GM10266 (cell line): ENCODE data around the gene BHLHE23.

Experiments used
- DNase-seq: peaks from one replicate; pipeline ENCODE4 v3.0.0; 2012; ENCODE audit errors: extremely low spot score
- CTCF ChIP-seq: IDR thresholded peaks from 2 replicates; pipeline ENCODE4 v1.5.1; 2012; ENCODE audit warnings: mild to moderate bottlenecking, low read depth; ENCODE audit not compliant: control insufficient read depth, insufficient read depth; ENCODE audit errors: missing control alignments

BHLHE23 gene

DNA sequence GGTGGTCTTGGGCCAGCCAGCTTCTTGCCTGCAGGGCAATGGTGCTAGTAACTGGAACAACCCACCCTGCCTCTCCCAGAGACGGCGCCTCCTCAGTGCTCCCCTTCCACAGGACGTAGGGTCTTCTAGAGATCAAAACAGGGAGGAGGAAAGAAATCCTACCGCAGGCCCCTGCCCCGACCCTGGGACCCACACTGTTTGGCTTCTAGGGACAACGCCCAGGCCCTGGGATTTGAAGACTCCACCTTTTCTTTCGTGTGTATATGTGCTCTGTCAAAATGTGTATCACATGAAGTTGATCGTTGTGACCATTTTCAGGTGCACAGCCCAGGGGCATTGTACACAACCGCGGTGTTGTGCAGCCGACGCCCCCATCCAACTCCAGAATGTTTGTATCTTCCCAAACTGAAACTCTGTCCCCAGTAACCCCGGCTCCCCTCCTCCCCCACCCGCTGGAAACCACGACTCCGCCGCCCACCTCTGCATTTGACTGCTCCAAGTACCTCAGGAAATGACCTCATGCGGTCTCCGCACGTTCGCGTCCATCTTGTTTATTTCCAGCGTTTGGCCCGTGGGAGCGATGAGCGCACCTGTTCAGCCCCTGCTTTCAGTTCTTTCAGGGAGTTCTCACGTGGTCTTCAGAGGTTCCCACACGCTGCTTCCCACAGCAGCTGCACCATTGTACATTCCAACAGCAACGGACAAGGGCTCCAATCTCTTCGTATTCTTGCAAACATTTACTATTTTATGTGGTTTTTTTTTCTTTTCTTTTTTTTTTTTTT is 3.4 kb upstream of the BHLHE23 start:
- peak; percentile 93 for DNase-seq
- no peak for TF ChIP-seq CTCF

DNA sequence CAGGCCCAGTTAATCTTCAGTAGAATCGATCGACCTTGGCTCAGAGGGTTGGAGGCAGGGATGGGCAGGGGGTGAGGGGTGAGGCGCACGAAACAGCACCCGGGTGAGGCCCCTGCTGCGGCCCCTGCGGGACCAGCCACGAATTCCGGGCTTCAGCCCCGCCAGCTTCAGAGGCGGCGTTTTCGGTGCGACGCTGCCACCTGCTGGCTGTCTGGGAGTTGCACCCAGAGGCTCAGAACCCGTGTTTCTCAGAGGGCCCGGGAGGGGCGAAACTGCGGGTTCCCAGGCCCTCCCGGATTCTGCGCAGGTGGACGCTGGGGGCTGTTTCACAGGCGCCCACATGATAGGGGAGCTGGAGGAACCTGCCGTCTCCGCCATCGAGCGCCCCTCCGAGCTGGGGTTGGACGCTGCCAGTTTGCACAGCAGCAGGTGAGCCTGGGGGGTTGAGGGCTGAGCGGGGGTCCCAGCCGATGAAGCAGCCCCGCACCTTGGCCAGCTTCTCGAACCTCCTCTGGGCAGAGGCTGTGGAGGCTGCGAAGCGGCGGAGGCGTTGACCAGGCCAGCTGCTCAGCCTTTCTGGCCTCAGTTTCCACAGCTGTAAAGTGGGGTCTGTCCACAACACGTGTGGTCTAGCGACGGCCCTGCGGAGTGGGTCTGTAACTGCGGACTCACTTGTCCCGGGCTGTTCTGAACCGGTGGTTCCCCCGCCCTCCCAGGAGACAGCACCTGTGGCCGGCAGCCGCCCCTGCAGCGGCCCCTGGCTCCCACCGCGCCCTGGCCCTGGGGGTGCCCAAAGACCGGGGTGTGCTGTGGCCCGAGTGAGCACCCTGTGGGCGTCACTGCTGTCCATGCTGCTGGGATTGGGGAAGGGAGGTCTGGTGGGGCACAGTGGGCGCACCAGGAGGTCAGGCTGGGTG is 2.5 kb upstream of the BHLHE23 start:
- TF ChIP-seq CTCF = peak; percentile 98

GRCh38 chr20:63008541-63009044 is 1.8 kb upstream of the BHLHE23 start:
- no peak for DNase-seq
- no peak for TF ChIP-seq CTCF

More for the DNA sequence above, 2.5 kb upstream of the BHLHE23 start:
- peak; percentile 98 for DNase-seq

- TF ChIP-seq CTCF = no peak
- DNase-seq = no peak
Observed at GRCh38 chr20:63007646-63008488, 1.1 kb upstream of the BHLHE23 start.

DNA sequence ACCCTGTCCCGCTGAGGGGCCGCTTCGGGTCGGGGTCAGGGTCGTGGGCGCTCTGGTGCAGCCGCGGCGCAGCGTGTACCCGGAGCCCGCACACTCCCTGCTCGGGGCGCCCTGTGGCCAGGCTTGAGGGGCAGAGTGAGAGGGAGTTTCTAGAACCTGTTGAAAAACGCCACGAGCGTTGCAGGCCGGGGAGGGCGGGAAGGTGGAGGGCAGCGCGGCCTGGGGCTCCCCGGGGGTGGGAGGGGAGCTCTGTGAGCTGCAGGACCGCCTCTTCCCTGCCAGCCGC is 539 bp upstream of the BHLHE23 start:
- no peak for DNase-seq
- no peak for TF ChIP-seq CTCF

DNA sequence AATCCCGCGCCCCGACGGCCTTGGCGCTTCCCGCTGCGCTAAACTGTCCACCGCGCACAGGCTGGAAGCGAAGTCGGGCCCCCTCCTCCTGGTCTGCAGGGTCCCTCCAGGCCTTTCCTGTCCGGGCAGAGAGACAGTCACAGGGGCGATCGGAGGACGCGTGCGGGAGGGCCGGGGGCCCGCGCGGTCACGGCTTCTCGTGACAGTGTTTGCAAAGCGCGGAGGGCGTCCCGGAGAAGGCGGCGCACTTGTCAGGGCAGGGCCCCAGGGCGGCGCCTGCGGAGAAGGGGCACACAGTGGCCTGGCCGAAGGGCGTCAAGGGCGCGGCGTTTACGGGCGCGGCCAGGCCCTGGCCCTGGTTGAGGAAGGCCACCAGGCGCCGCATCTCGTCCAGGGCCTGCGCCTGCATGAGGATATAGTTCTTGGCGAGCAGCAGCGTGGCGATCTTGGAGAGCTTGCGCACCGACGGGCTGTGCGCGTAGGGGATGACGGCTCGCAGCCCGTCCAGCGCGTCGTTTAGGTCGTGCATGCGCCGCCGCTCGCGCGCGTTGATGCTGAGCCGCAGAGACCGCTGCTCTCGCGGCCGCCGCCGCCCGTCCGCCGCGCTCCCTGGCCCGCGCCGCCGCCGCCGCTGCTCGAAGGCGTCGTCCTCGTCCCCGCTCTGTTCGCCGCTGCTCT is 763 bp downstream of the BHLHE23 start:
- DNase-seq = no peak
- TF ChIP-seq CTCF = no peak
